IMR-90 (cell line): ENCODE data around the gene HES4. TPM values are rescaled to one million over a fixed set of nuclear protein-coding genes. Genes with fewer than 3 reads are reported as not detected.

ENCODE experiments used
- ATAC-seq: fragments of 200-7000 bp; cut with Tn5 transposase; 2 replicates; pipeline ENCODE4 v1.9.1; 2020; ENCODE audit warnings: low read depth, mild to moderate bottlenecking, moderate library complexity
- BruUV-seq: library from RNA; stranded (reverse); fragments of 400-500 nt; replicated peaks from 2 replicates; lab custom pipeline; 2021; lab: Mats Ljungman, UMichigan
- CTCF ChIA-PET: fragments of 300-600 bp; formaldehyde crosslinking; extraction: SDS; loops from one replicate; lab custom pipeline; 2021; ENCODE audit warnings: antibody characterized with exemption; lab: Yijun Ruan, JAX
- POLR2A ChIA-PET: fragments of 300-600 bp; sonication (Branson Sonifier 250); formaldehyde crosslinking; loops from one replicate; lab custom pipeline; 2022; ENCODE audit warnings: antibody characterized with exemption; ENCODE audit not compliant: unreplicated experiment; lab: Charles Lee
- DNase-seq: peaks from one replicate; pipeline ENCODE4 v3.0.0; 2013
- H2AFZ ChIP-seq: replicated peaks from 2 replicates; pipeline ENCODE3; 2013; ENCODE audit warnings: low read length, mild to moderate bottlenecking; ENCODE audit not compliant: poor library complexity
- H2AK5ac ChIP-seq: 2 replicates; pipeline ENCODE4 v1.6.1; 2013; ENCODE audit warnings: low read depth, low read length, inconsistent platforms
- H2AK9ac ChIP-seq: replicated peaks from 2 replicates; pipeline ENCODE3; 2013; ENCODE audit warnings: mild to moderate bottlenecking, low read depth, low read length, moderate library complexity; ENCODE audit not compliant: poor library complexity
- H2BK120ac ChIP-seq: 2 replicates; pipeline ENCODE4 v1.6.1; 2013; ENCODE audit warnings: low read depth, low read length, inconsistent platforms
- H2BK15ac ChIP-seq: 3 replicates; pipeline ENCODE4 v1.6.1; 2013; ENCODE audit warnings: low read depth, low read length, inconsistent platforms
- H2BK20ac ChIP-seq: 2 replicates; pipeline ENCODE4 v1.6.1; 2013; ENCODE audit warnings: low read depth, mild to moderate bottlenecking, inconsistent platforms, low read length, moderate library complexity
- H2BK5ac ChIP-seq: 2 replicates; pipeline ENCODE4 v1.6.1; 2013; ENCODE audit warnings: mild to moderate bottlenecking, low read depth, low read length, inconsistent platforms; ENCODE audit not compliant: poor library complexity, severe bottlenecking
- H3K14ac ChIP-seq: replicated peaks from 2 replicates; pipeline ENCODE4 v1.6.1; 2013; ENCODE audit warnings: low read depth, low read length, inconsistent platforms
- H3K18ac ChIP-seq: 2 replicates; pipeline ENCODE4 v1.6.1; 2013; ENCODE audit warnings: low read depth, low read length, control low read depth
- H3K23ac ChIP-seq: 2 replicates; pipeline ENCODE4 v1.6.1; 2013; ENCODE audit warnings: low read depth, low read length, inconsistent platforms
- H3K27ac ChIP-seq: 2 replicates; pipeline ENCODE4 v1.5.1; 2013; ENCODE audit warnings: mild to moderate bottlenecking, control low read depth, low read length; ENCODE audit not compliant: insufficient read depth
- H3K27me3 ChIP-seq: 2 replicates; pipeline ENCODE4 v1.6.1; 2013; ENCODE audit warnings: low read length; ENCODE audit not compliant: control insufficient read depth, insufficient read depth
- H3K36me3 ChIP-seq: 2 replicates; pipeline ENCODE4 v1.6.1; 2013; ENCODE audit warnings: low read length, mixed read lengths; ENCODE audit not compliant: control insufficient read depth, insufficient read depth
- H3K4ac ChIP-seq: 2 replicates; pipeline ENCODE4 v1.6.1; 2013; ENCODE audit warnings: low read depth, low read length, inconsistent platforms
- H3K4me1 ChIP-seq: 2 replicates; pipeline ENCODE4 v1.6.1; 2013; ENCODE audit warnings: low read length, mixed read lengths; ENCODE audit not compliant: control insufficient read depth, insufficient read depth
- H3K4me2 ChIP-seq: 2 replicates; pipeline ENCODE4 v1.6.1; 2013; ENCODE audit warnings: low read depth, mild to moderate bottlenecking, control low read depth, low read length, moderate library complexity
- H3K4me3 ChIP-seq: 2 replicates; pipeline ENCODE4 v1.5.1; 2013; ENCODE audit warnings: low read depth, mild to moderate bottlenecking, control low read depth, low read length, moderate library complexity; ENCODE audit not compliant: insufficient read depth
- H3K56ac ChIP-seq: 2 replicates; pipeline ENCODE4 v1.6.1; 2013; ENCODE audit warnings: low read length, inconsistent platforms; ENCODE audit not compliant: insufficient read depth; ENCODE audit errors: extremely low read depth
- H3K79me1 ChIP-seq, 2 experiments: 2 replicates each; pipeline ENCODE4 v1.6.1; 2013; ENCODE audit warnings: low read length in 2 of 2, inconsistent platforms in 1 of 2, low read depth in 1 of 2
- H3K9ac ChIP-seq: 2 replicates; pipeline ENCODE4 v1.6.1; 2013; ENCODE audit warnings: low read depth, low read length, control low read depth
- H3K9me1 ChIP-seq: 2 replicates; pipeline ENCODE4 v1.6.1; 2013; ENCODE audit warnings: low read length, inconsistent platforms; ENCODE audit not compliant: insufficient read depth
- H3K9me3 ChIP-seq: 2 replicates; pipeline ENCODE4 v1.6.1; 2013; ENCODE audit warnings: low read length; ENCODE audit not compliant: control insufficient read depth, insufficient read depth
- H4K20me1 ChIP-seq: 2 replicates; pipeline ENCODE4 v1.6.1; 2013; ENCODE audit warnings: low read length, inconsistent platforms; ENCODE audit not compliant: insufficient read depth
- H4K5ac ChIP-seq: 2 replicates; pipeline ENCODE4 v1.6.1; 2013; ENCODE audit warnings: mild to moderate bottlenecking, low read depth, low read length, control low read depth
- H4K8ac ChIP-seq, 2 experiments: 2 replicates each; pipeline ENCODE4 v1.6.1; 2013; ENCODE audit warnings: low read depth in 2 of 2, low read length in 2 of 2, control low read depth in 1 of 2, inconsistent platforms in 1 of 2
- H4K91ac ChIP-seq: 2 replicates; pipeline ENCODE4 v1.6.1; 2013; ENCODE audit warnings: low read depth, low read length, inconsistent platforms; ENCODE audit not compliant: insufficient read depth
- CEBPB ChIP-seq: IDR thresholded peaks from 2 replicates; pipeline ENCODE4 v1.6.1; 2012; ENCODE audit warnings: low read depth, low read length, improper control_type of control experiment
- CHD1 ChIP-seq: IDR thresholded peaks from 2 replicates; pipeline ENCODE4 v1.6.1; 2012; ENCODE audit warnings: low read depth, low read length, improper control_type of control experiment
- CTCF ChIP-seq: conservative IDR thresholded peaks from 2 replicates; pipeline ENCODE4 v1.5.1; 2012; ENCODE audit warnings: mild to moderate bottlenecking, low read depth, low read length, improper control_type of control experiment
- MAZ ChIP-seq: IDR thresholded peaks from 2 replicates; pipeline ENCODE4 v1.6.1; 2012; ENCODE audit warnings: low read depth, mild to moderate bottlenecking, low read length, improper control_type of control experiment, moderate library complexity, borderline replicate concordance
- MXI1 ChIP-seq: IDR thresholded peaks from 2 replicates; pipeline ENCODE4 v1.6.1; 2012; ENCODE audit warnings: low read depth, mild to moderate bottlenecking, low read length, moderate library complexity, borderline replicate concordance
- NFE2L2 ChIP-seq: fragments of 150-350 bp; IDR thresholded peaks from 2 replicates; pipeline ENCODE4 v1.6.1; 2016; ENCODE audit warnings: low read depth, mild to moderate bottlenecking, low read length
- RAD21 ChIP-seq: IDR thresholded peaks from 2 replicates; pipeline ENCODE4 v1.6.1; 2012; ENCODE audit warnings: low read length, improper control_type of control experiment
- RFX5 ChIP-seq: IDR thresholded peaks from 2 replicates; pipeline ENCODE4 v1.8.0; 2012; ENCODE audit warnings: low read depth, mild to moderate bottlenecking, low read length, moderate library complexity
- SMC3 ChIP-seq: fragments of 150-350 bp; IDR thresholded peaks from 2 replicates; pipeline ENCODE4 v1.6.1; 2016; ENCODE audit warnings: low read depth, mild to moderate bottlenecking, antibody characterized with exemption, low read length, moderate library complexity
- USF2 ChIP-seq: fragments of 150-350 bp; IDR thresholded peaks from 2 replicates; pipeline ENCODE4 v1.6.1; 2017; ENCODE audit warnings: mild to moderate bottlenecking, antibody characterized with exemption, low read length, low read depth
- WGBS, 2 experiments: methylation state at CpG; one replicate each; pipeline versions ENCODE4 v1.1.5 to v1.1.7; 2013; ENCODE audit warnings: missing lambda C conversion rate in 2 of 2; ENCODE audit not compliant: insufficient read length in 1 of 2; ENCODE audit errors: extremely low coverage in 2 of 2; 5-methylcytosine and 5-hydroxymethylcytosine counted together
- dilution Hi-C: fragments of 300-500 bp; cut with HindIII; formaldehyde crosslinking; loops from one replicate; pipeline ENCODE4 v1.14.3; 2018; ENCODE audit warnings: low sequenced_read_pairs; ENCODE audit not compliant: unreplicated experiment
- in situ Hi-C: fragments of 300-500 bp; cut with MboI; formaldehyde crosslinking; loops from 3 replicates; pipeline ENCODE4 v1.14.3; 2019; ENCODE audit warnings: low sequenced_read_pairs, inconsistent platforms, mixed read lengths
- intact Hi-C: fragments of 100-400 bp; cut with micrococcal nuclease; formaldehyde crosslinking; loops from 2 replicates; pipeline ENCODE4 v1.10.0; 2022
- polyA plus RNA-seq, 3 experiments: library from polyadenylated mRNA; depleted of rRNA; stranded (reverse); fragments of >200 nt; gene quantifications; 2 replicates each; pipeline ENCODE4 v1.2.3, GENCODE V29; 2012; ENCODE audit warnings: low replicate concordance in 1 of 3
- total RNA-seq: library from RNA; depleted of rRNA; stranded (reverse); fragments of >200 nt; gene quantifications from 2 replicates; pipeline ENCODE4 v1.2.3, GENCODE V29; 2012

Gene HES4
- total and polyA plus RNA-seq, 2 of the 4 experiments (the other 2 are of a cell fraction), result 1.4 to 11.7 TPM

GRCh38 chr1:1000357-1001056 is 610 bp upstream of the HES4 start (continued):
- TF ChIP-seq SMC3, result no peak
- no peak; the same call in 1 of the 2 replicates for TF ChIP-seq MAZ

- Histone ChIP-seq H4K20me1 (peaks cover 9% of the 10 kb centered on the region; the same call in 1 of the 2 replicates), H2AK9ac (peak overlapping the region; percentile 91), H2BK120ac (no peak overlapping the region), H3K23ac (peak overlapping the region; percentile 85), H3K9me1 (no peaks in the 10 kb centered on the region), H2BK15ac (no peak overlapping the region), H3K4me1 (peaks cover 4% of the 10 kb centered on the region; the same call in 1 of the 2 replicates), H3K27ac (peak overlapping the region; percentile 59; the same call in 1 of the 2 replicates), H3K79me1 (peaks cover 9 to 35% of the 10 kb centered on the region in 2 experiments; a peak in 3 of 4 replicates), H2AK5ac (peak overlapping the region; percentile 85), H4K8ac (peak overlapping the region in 1 of 2 experiments; percentile 42; a peak in 1 of 4 replicates), H3K4me2 (peak overlapping the region; percentile 86), H3K36me3 (no peaks in the 10 kb centered on the region), H3K9ac (peak overlapping the region; percentile 71), H3K4ac (peak overlapping the region; percentile 72), H3K4me3 (peak overlapping the region; percentile 59), H3K14ac (peak overlapping the region; percentile 63; the same call in 1 of the 2 replicates), H4K91ac (no peak overlapping the region; the same call in 1 of the 2 replicates), H2BK5ac (no peak overlapping the region), H3K18ac (0 out of 2 replicates have a peak overlapping the region, but pooled peaks have one; percentile 32), H3K9me3 (no peaks in the 10 kb centered on the region), H2AFZ (peak overlapping the region; percentile 89), H2BK20ac (no peak overlapping the region), H4K5ac (no peak overlapping the region), H3K27me3 (no peaks in the 10 kb centered on the region), H3K56ac (no peak overlapping the region)
- no TSS peak for BruUV-seq
- intact Hi-C loops (no loop called here), in situ Hi-C loops (no loop called here), dilution Hi-C loops (no loop called here)
- DNase-seq (peak; percentile 21), ATAC-seq (peak; percentile 2; the same call in 1 of the 2 replicates)
- POLR2A ChIA-PET, result interaction anchor here (0.6 kb wide), 1 partner anchor 33 kb away, joined by 3 read pairs; no protein-coding TSS in a partner anchor
- CTCF ChIA-PET, result interaction anchor here (0.7 to 0.8 kb wide), 2 partner anchors 14 to 15 kb away, joined by 4 read pairs; no protein-coding TSS in a partner anchor
- 1% methylated on average over 27 of the region's 86 CpGs; no CpG with 5 or more reads in 1 of the 2 experiments for WGBS, 2 experiments
- no peak for TF ChIP-seq MXI1
- TF ChIP-seq CHD1, result peak; percentile 76; the same call in 1 of the 2 replicates
- no peak for TF ChIP-seq NFE2L2
- no peak for TF ChIP-seq SMC3
- no peak for TF ChIP-seq USF2
- no peak for TF ChIP-seq RAD21
- TF ChIP-seq CEBPB, result no peak
- TF ChIP-seq RFX5, result no peak
- TF ChIP-seq CTCF, result peak; percentile 23; the same call in 1 of the 2 replicates
- peak; percentile 20; the same call in 1 of the 2 replicates for TF ChIP-seq MAZ
Observed at GRCh38 chr1:998995-999724, 737 bp downstream of the HES4 start.
